Bronchial epithelial cell (primary cell): Measurements from ENCODE around the gene AKR7A2. TPM values are rescaled to one million over a fixed set of nuclear protein-coding genes. Genes with fewer than 3 reads are reported as not detected.

ENCODE experiments used
- DNase-seq: peaks from one replicate; pipeline ENCODE4 v3.0.0-alpha.2; 2010; ENCODE audit warnings: low read depth
- FAIRE-seq: peaks from 2 replicates; lab custom pipeline; 2011; peaks lifted over from hg19 to GRCh38; lab: Jason Lieb, UNC
- H3K27me3 ChIP-seq: 2 replicates; pipeline ENCODE4 v1.5.1; 2011; ENCODE audit warnings: low read length; ENCODE audit not compliant: control insufficient read depth, insufficient read depth
- H3K36me3 ChIP-seq: 2 replicates; pipeline ENCODE4 v1.5.1; 2011; ENCODE audit warnings: low read length; ENCODE audit not compliant: control insufficient read depth, insufficient read depth
- H3K4me3 ChIP-seq: 2 replicates; pipeline ENCODE4 v1.5.1; 2011; ENCODE audit warnings: mild to moderate bottlenecking, low read depth, low read length, control low read depth
- total RNA-seq: library from RNA; depleted of rRNA; stranded (reverse); fragments of >200 nt; gene quantifications from 2 replicates; pipeline ENCODE4 v1.2.1, GENCODE V29; 2014
- TF ChIP-seq, protein P1 (sequence below): IDR thresholded peaks from 2 replicates; pipeline ENCODE4 v1.5.1; 2011; ENCODE audit warnings: mild to moderate bottlenecking, moderate library complexity, low read length, control low read depth, inconsistent platforms; ENCODE audit not compliant: insufficient read depth, severe bottlenecking

The AKR7A2 gene
- total RNA-seq, 1 donor from 2014 or later: 54.8 TPM

DNA sequence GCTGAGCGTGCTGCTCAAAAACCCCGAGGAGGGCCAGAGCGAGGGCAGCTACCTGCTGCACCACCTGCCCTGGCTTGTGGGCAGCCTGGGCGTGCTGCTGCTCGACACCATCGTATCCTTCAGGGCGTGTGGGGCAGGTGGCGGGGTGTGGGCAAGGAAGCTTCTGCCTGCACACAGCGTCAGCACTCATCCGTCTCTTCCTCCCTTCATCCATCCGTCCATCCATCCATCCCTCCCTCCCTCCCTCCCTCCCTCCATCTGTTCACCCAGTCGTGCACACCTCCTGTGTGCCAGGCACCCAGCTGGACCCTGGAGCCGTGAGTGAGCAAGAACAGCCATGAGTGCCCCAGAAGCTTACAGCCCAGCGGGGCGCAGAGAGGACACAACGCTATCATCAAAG, 15.4 kb upstream of the AKR7A2 start:
- no peak for DNase-seq
- no peak for FAIRE-seq
- no peaks in the 10 kb centered on the region for H3K27me3 ChIP-seq
- TF ChIP-seq, protein P1, sequence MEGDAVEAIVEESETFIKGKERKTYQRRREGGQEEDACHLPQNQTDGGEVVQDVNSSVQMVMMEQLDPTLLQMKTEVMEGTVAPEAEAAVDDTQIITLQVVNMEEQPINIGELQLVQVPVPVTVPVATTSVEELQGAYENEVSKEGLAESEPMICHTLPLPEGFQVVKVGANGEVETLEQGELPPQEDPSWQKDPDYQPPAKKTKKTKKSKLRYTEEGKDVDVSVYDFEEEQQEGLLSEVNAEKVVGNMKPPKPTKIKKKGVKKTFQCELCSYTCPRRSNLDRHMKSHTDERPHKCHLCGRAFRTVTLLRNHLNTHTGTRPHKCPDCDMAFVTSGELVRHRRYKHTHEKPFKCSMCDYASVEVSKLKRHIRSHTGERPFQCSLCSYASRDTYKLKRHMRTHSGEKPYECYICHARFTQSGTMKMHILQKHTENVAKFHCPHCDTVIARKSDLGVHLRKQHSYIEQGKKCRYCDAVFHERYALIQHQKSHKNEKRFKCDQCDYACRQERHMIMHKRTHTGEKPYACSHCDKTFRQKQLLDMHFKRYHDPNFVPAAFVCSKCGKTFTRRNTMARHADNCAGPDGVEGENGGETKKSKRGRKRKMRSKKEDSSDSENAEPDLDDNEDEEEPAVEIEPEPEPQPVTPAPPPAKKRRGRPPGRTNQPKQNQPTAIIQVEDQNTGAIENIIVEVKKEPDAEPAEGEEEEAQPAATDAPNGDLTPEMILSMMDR: no peak
- peaks cover 28% of the 10 kb centered on the region for H3K36me3 ChIP-seq
- no peak overlapping the region for H3K4me3 ChIP-seq

DNA sequence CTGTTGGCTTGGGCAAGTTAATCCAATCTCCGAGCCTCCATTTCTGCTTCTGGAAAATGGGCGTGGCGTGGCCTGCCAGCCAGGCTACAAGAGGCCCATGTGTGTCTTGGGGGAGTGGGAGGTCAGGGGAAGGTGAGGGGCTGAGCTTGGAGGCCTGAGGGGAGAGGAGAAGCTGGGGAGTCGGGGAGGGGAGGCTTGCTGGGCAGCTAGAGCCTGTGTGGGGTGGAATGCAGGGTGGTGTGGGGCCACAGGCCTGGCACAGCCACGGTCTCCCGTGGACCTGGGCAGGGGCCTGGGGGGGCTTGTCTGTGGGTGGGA, 14.8 kb upstream of the AKR7A2 start:
- no peak for FAIRE-seq
- TF ChIP-seq, protein P1: no peak
- DNase-seq: no peak
- Histone ChIP-seq H3K27me3 (no peaks in the 10 kb centered on the region), H3K36me3 (peaks cover 28% of the 10 kb centered on the region), H3K4me3 (no peak overlapping the region)

DNA sequence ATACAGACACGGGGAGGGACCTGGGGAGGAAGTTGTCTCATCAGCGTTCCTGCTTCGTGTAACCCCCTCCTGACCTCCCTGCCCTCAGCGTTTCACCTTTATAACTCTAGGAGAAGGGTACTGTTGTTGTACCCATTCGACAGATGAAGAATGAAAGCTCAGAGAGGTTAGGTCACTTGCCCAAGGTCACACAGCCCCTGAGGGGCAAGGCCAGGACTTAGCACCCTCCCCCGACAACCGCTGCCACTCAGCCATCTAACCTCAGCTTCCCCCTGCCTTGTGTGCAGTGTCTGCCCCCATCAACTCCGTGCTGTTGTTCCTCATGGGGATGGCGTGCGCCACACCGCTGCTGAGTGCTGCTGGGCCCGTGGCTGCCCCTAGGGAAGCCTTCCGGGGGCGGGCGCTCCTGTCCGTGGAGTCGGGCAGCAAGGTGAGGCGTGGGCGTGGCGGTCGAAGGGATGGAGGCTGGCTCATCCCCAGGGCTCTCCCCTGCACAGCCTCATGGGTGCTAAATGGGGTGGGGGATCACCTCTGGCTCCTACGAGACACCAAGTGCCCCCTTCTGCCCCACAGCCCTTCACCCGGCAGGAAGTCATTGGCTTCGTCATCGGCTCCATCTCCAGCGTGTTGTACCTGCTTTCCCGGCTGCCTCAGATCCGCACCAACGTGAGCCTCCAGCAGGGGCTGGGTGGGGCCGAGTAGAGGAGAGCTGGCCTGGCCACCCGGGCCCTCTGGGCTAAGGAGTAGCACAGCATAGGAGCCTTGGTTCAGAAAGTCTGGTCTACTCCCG, 14.2 kb upstream of the AKR7A2 start:
- H3K36me3 ChIP-seq: peaks cover 28% of the 10 kb centered on the region
- TF ChIP-seq, protein P1: no peak
- no peak overlapping the region for H3K4me3 ChIP-seq
- no peaks in the 10 kb centered on the region for H3K27me3 ChIP-seq
- FAIRE-seq (no peak), DNase-seq (no peak)

DNA sequence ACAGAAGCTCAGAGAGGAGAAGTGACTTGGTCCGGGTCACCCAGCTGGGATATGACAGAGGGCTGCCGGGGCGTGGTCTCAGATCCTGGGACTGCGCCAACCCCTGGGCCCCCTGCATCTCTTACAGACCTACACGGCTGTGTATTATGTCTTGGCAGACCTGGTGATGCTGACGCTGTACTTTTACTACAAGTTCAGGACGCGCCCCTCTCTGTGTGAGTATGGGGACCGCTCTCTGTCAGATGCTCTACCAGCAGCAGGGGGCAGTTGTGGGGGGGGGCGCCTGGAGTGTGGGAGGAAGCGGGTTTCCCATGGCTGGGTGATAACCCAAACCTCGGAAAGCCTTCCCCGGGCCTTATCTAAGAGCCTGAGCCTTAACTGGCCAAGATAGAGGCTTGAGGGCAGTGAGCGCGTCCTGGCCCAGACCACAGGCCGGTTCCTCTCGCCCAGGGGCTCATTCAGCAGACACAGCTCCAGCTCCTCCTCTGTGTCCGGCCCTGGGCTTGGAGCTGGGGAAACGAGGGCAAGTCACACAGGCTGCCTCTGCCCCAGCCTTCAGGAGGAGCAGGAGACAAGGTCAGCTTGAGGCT, 13.5 kb upstream of the AKR7A2 start:
- H3K36me3 ChIP-seq: peaks cover 28% of the 10 kb centered on the region
- TF ChIP-seq, protein P1: no peak
- FAIRE-seq: no peak

DNA sequence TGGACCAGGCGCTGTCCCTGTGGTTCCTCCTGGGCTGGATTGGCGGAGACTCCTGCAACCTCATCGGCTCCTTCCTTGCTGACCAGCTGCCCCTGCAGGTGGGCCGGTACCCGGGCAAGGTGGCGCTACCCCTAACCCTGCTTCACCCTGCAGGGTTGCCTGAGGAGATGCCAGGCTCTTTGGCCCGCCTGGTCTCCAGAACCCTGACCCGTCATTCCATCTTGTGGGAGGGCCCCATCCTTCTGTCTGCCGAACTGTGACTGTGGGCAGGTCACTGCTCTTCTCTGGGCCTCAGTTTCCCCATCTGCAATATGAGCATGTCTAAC, 12.7 kb upstream of the AKR7A2 start:
- H3K27me3 ChIP-seq: no peaks in the 10 kb centered on the region
- peaks cover 28% of the 10 kb centered on the region for H3K36me3 ChIP-seq
- DNase-seq (no peak), FAIRE-seq (no peak)
- no peak overlapping the region for H3K4me3 ChIP-seq
- TF ChIP-seq, protein P1: no peak

More for the DNA sequence above, 13.5 kb upstream of the AKR7A2 start:
- no peaks in the 10 kb centered on the region for H3K27me3 ChIP-seq
- no peak overlapping the region for H3K4me3 ChIP-seq
- DNase-seq: no peak
